ENCODE data around the gene B9D2.

DNA sequence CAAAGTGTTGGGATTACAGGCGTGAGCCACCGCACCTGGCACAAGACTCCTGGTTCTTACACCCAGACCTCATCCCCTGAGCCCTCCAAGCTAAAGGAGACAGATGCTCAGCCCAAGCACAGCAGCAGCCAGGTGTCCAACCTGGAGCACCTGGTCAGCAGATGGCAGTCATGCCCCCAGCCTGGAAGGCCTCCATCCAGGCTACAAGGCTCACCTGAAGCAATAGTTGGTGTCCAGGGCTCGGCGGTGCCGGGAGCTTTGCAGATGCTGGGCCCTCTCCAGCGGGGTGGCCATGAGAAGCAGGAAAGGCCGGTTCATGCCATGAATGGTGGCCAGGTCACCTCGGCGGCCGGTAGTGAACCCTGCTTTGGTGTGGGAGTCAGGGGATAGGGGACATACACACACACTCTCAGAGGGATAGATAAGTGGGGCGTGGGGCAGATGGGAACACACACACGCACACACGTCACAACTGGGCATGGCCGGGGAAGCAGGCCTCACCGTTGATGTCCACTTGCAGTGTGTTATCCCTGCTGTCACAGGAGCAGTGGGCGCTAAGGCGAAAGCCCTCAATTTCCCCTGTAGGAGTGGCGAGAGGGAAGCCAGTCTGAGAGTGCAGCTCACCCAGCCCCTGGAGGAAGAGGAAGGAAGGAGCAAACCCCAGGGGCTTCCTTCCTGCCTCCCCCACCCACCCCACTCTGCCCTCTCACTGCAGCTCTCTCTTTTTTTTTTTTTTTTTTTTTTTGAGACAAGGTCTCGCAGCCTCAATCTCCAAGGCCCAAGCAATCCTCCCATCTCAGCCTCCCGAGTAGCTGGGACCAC lies 22.1 kb downstream of the B9D2 start:
- TF ChIP-seq, protein P1, sequence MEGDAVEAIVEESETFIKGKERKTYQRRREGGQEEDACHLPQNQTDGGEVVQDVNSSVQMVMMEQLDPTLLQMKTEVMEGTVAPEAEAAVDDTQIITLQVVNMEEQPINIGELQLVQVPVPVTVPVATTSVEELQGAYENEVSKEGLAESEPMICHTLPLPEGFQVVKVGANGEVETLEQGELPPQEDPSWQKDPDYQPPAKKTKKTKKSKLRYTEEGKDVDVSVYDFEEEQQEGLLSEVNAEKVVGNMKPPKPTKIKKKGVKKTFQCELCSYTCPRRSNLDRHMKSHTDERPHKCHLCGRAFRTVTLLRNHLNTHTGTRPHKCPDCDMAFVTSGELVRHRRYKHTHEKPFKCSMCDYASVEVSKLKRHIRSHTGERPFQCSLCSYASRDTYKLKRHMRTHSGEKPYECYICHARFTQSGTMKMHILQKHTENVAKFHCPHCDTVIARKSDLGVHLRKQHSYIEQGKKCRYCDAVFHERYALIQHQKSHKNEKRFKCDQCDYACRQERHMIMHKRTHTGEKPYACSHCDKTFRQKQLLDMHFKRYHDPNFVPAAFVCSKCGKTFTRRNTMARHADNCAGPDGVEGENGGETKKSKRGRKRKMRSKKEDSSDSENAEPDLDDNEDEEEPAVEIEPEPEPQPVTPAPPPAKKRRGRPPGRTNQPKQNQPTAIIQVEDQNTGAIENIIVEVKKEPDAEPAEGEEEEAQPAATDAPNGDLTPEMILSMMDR (IDR thresholded peaks at IDR 0.05) = no peak
- TF ChIP-seq POLR2A (IDR thresholded peaks at IDR 0.05) = no peak
- TF ChIP-seq POLR2AphosphoS5 (IDR thresholded peaks at IDR 0.05) = no peak
